ENCODE results near the gene ARHGEF28. TPM values are rescaled to one million over a fixed set of nuclear protein-coding genes. Genes with fewer than 3 reads are reported as not detected.

ARHGEF28 gene
- polyA plus RNA-seq, 3 donors, result not detected

GRCh38 chr5:73922875-73923557 is 297.0 kb downstream of the ARHGEF28 start:
- Mint-ChIP-seq H3K27me3 (ENCODE audit: low read depth in 3 of 3) (peaks cover 0 to 2% (median 0%) of the 10 kb centered on the region in 3 donors), H3K4me1 (peaks cover 27% of the 10 kb centered on the region), H3K27ac (no peak overlapping the region), H3K4me3 (no peak overlapping the region), H3K9me3 (no peaks in the 10 kb centered on the region), H3K36me3 (no peaks in the 10 kb centered on the region)
- Histone ChIP-seq H3K4me3 (replicated peaks in 1 of 3; ENCODE audit: low read depth in 2 of 3, low read length in 3 of 3) (no peak overlapping the region), H3K79me2 (ENCODE audit: insufficient read depth, low read length) (no peaks in the 10 kb centered on the region), H4K20me1 (ENCODE audit: insufficient read depth, low read length) (no peaks in the 10 kb centered on the region), H3K9me3 (replicated peaks in 1 of 2; ENCODE audit: control insufficient read depth in 1 of 2, insufficient read depth in 1 of 2, low read length in 2 of 2) (no peaks in the 10 kb centered on the region), H2AFZ (ENCODE audit: insufficient read depth, low read depth, low read length, poor library complexity, severe bottlenecking) (no peak overlapping the region), H3K27ac (ENCODE audit: low read depth in 1 of 2, low read length in 2 of 2) (no peak overlapping the region), H3K4me2 (replicated peaks; ENCODE audit: extremely low read depth, low read length, poor library complexity, severe bottlenecking) (no peak overlapping the region), H3K4me1 (ENCODE audit: control insufficient read depth in 1 of 2, insufficient read depth in 2 of 2, low read length in 2 of 2) (peaks cover 20 to 22% of the 10 kb centered on the region in 2 donors), H3K36me3 (replicated peaks in 1 of 2; ENCODE audit: control insufficient read depth in 1 of 2, insufficient read depth in 2 of 2, low read length in 2 of 2) (no peaks in the 10 kb centered on the region), H3K27me3 (ENCODE audit: control insufficient read depth in 2 of 2, insufficient read depth in 2 of 2, low read length in 2 of 2) (no peaks in the 10 kb centered on the region), H3K9ac (ENCODE audit: insufficient read depth, low read length, poor library complexity, severe bottlenecking) (no peak overlapping the region)
- no peak for DNase-seq
- TF ChIP-seq, protein P1, sequence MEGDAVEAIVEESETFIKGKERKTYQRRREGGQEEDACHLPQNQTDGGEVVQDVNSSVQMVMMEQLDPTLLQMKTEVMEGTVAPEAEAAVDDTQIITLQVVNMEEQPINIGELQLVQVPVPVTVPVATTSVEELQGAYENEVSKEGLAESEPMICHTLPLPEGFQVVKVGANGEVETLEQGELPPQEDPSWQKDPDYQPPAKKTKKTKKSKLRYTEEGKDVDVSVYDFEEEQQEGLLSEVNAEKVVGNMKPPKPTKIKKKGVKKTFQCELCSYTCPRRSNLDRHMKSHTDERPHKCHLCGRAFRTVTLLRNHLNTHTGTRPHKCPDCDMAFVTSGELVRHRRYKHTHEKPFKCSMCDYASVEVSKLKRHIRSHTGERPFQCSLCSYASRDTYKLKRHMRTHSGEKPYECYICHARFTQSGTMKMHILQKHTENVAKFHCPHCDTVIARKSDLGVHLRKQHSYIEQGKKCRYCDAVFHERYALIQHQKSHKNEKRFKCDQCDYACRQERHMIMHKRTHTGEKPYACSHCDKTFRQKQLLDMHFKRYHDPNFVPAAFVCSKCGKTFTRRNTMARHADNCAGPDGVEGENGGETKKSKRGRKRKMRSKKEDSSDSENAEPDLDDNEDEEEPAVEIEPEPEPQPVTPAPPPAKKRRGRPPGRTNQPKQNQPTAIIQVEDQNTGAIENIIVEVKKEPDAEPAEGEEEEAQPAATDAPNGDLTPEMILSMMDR (IDR thresholded peaks at IDR 0.05), result no peak
- intact Hi-C loops (cut with micrococcal nuclease), result no loop called here
- no CpG with 5 or more reads among the region's 7 CpGs for WGBS (ENCODE audit: insufficient coverage)

DNA sequence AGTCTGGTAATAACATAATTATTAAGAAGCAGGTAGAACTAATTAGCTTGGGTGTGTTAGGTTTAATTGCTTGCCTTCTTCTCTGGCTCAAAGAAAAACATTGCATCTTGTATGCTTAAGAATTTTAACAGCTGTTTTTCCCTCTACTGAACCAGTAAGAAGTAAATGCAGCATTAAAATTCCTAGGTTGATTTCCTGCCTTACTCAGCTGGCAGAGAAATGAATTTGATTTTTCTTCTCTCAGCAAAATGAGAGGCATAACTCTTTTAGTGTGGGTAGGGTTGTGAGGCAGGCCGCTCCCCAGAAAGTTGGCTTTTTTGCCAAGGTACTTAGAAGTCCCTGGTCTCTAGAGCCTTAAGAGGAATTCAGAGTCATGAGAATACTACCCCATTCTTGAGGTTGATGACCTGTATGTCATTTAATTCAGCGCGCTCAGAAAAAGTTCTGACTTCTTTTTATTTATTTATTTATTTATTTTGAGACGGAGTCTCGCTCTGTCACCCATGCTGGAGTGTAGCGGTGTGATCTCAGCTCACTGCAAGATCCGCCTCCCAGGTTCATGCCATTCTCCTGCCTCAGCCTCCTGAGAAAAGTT is 302.6 kb downstream of the ARHGEF28 start:
- Mint-ChIP-seq H3K4me1 (peaks cover 3% of the 10 kb centered on the region), H3K9me3 (no peaks in the 10 kb centered on the region), H3K27me3 (ENCODE audit: low read depth in 3 of 3) (peaks cover 0 to 2% (median 0%) of the 10 kb centered on the region in 3 donors), H3K4me3 (no peak overlapping the region), H3K36me3 (no peaks in the 10 kb centered on the region), H3K27ac (no peak overlapping the region)
- Histone ChIP-seq H3K79me2 (ENCODE audit: insufficient read depth, low read length) (no peaks in the 10 kb centered on the region), H3K9ac (ENCODE audit: insufficient read depth, low read length, poor library complexity, severe bottlenecking) (no peak overlapping the region), H3K9me3 (replicated peaks in 1 of 2; ENCODE audit: control insufficient read depth in 1 of 2, insufficient read depth in 1 of 2, low read length in 2 of 2) (no peaks in the 10 kb centered on the region), H4K20me1 (ENCODE audit: insufficient read depth, low read length) (no peaks in the 10 kb centered on the region), H3K36me3 (replicated peaks in 1 of 2; ENCODE audit: control insufficient read depth in 1 of 2, insufficient read depth in 2 of 2, low read length in 2 of 2) (no peaks in the 10 kb centered on the region), H3K4me2 (replicated peaks; ENCODE audit: extremely low read depth, low read length, poor library complexity, severe bottlenecking) (no peak overlapping the region), H3K4me1 (ENCODE audit: control insufficient read depth in 1 of 2, insufficient read depth in 2 of 2, low read length in 2 of 2) (no peaks in the 10 kb centered on the region), H2AFZ (ENCODE audit: insufficient read depth, low read depth, low read length, poor library complexity, severe bottlenecking) (no peak overlapping the region), H3K27ac (ENCODE audit: low read depth in 1 of 2, low read length in 2 of 2) (no peak overlapping the region), H3K27me3 (ENCODE audit: control insufficient read depth in 2 of 2, insufficient read depth in 2 of 2, low read length in 2 of 2) (no peaks in the 10 kb centered on the region), H3K4me3 (replicated peaks in 1 of 3; ENCODE audit: low read depth in 2 of 3, low read length in 3 of 3) (no peak overlapping the region)
- no peak for DNase-seq
- intact Hi-C loops (cut with micrococcal nuclease), result no loop called here
- WGBS (ENCODE audit: insufficient coverage), result no CpG with 5 or more reads among the region's 7 CpGs
- TF ChIP-seq, protein P1 (IDR thresholded peaks at IDR 0.05), result no peak

All from CD14-positive monocyte (primary cell).